AG04449 (cell line): ENCODE data around the gene CD302.
"Not testable (repeated sequence)": the region's sequence is repeated elsewhere in the genome, so short reads cannot be mapped to it uniquely, and the experiment has no call there.

Experiments used
- CTCF ChIA-PET: fragments of 350-600 bp; formaldehyde crosslinking; extraction: SDS; loops from one replicate; lab custom pipeline; 2021; ENCODE audit warnings: antibody characterized with exemption; lab: Yijun Ruan, JAX
- POLR2A ChIA-PET: fragments of 400-600, 350-600 bp; formaldehyde crosslinking; extraction: SDS; loops from one replicate; lab custom pipeline; 2020; ENCODE audit warnings: antibody characterized with exemption, inconsistent platforms; lab: Yijun Ruan, JAX
- DNase-seq: peaks from one replicate; pipeline ENCODE4 v3.0.0-alpha.2; 2010; ENCODE audit warnings: low read depth, low spot score
- H3K4me3 ChIP-seq: 2 replicates; pipeline ENCODE4 v1.5.1; 2011; ENCODE audit warnings: low read depth, mild to moderate bottlenecking, control low read depth, low read length
- CTCF ChIP-seq: IDR thresholded peaks from one replicate; pipeline ENCODE4 v1.5.1; 2011; ENCODE audit warnings: mild to moderate bottlenecking, moderate library complexity, low read length, control low read depth, inconsistent platforms; ENCODE audit not compliant: insufficient read depth; ENCODE audit errors: missing control alignments

Gene CD302

GRCh38 chr2:159828738-159829137, 30.7 kb upstream of the CD302 start:
- POLR2A ChIA-PET, result no interaction called here
- no peak for TF ChIP-seq CTCF
- H3K4me3 ChIP-seq, result no peak overlapping the region
- no peak for DNase-seq
- CTCF ChIA-PET, result no interaction called here

- DNase-seq, CTCF ChIA-PET, H3K4me3 ChIP-seq, POLR2A ChIA-PET: not testable (repeated sequence)
These were observed 24.4 kb upstream of the CD302 start for GRCh38 chr2:159822478-159822833.

GRCh38 chr2:159821775-159822477, 23.9 kb upstream of the CD302 start:
- POLR2A ChIA-PET, CTCF ChIA-PET, H3K4me3 ChIP-seq, DNase-seq: not testable (repeated sequence)

GRCh38 chr2:159818940-159819339, 20.9 kb upstream of the CD302 start:
- no peak for DNase-seq
- ChIA-PET POLR2A (no interaction called here), CTCF (interaction anchor here (0.6 to 0.9 kb wide), 2 partner anchors 23 to 30 kb away, joined by 3 to 4 read pairs; no protein-coding TSS in a partner anchor)
- no peak for TF ChIP-seq CTCF
- no peak overlapping the region for H3K4me3 ChIP-seq

GRCh38 chr2:159817283-159817682, 19.3 kb upstream of the CD302 start:
- TF ChIP-seq CTCF, result no peak
- no peak for DNase-seq
- POLR2A ChIA-PET, result no interaction called here
- H3K4me3 ChIP-seq, result no peak overlapping the region
- CTCF ChIA-PET, result interaction anchor here (0.9 kb wide), 1 partner anchor 9 kb away, joined by 5 read pairs; no protein-coding TSS in a partner anchor

GRCh38 chr2:159811232-159811631, 13.2 kb upstream of the CD302 start:
- DNase-seq, result no peak
- no peak overlapping the region for H3K4me3 ChIP-seq
- CTCF ChIA-PET, result no interaction called here
- no peak for TF ChIP-seq CTCF
- POLR2A ChIA-PET, result no interaction called here

GRCh38 chr2:159808032-159808425, 10.0 kb upstream of the CD302 start:
- POLR2A ChIA-PET, result interaction anchor here (0.6 kb wide), 1 partner anchor 464 kb away, joined by 3 read pairs; no protein-coding TSS in a partner anchor
- DNase-seq, result peak; percentile 9
- H3K4me3 ChIP-seq, result no peak overlapping the region
- CTCF ChIA-PET, result interaction anchor here (0.7 to 3.2 kb wide), 10 partner anchors 8 to 251 kb away, joined by 3 to 21 read pairs (median 4); no protein-coding TSS in a partner anchor
- TF ChIP-seq CTCF, result no peak
